PFSK-1 (cell line): Measurements from ENCODE around the gene EIF4E1B.

Source experiments
- FOXP2 ChIP-seq: optimal IDR thresholded peaks from 2 replicates; pipeline ENCODE3; 2011; ENCODE audit warnings: borderline replicate concordance, control low read depth, inconsistent platforms; ENCODE audit not compliant: insufficient read depth; ENCODE audit errors: extremely low read length, extremely low read depth
- POLR2AphosphoS5 ChIP-seq: IDR thresholded peaks from 2 replicates; pipeline ENCODE4 v1.6.1; 2012; ENCODE audit warnings: low read depth, mild to moderate bottlenecking, control low read depth, low read length, moderate library complexity
- SIN3A ChIP-seq: IDR thresholded peaks from 2 replicates; pipeline ENCODE4 v1.6.1; 2012; ENCODE audit warnings: mild to moderate bottlenecking, low read length, moderate library complexity, borderline replicate concordance; ENCODE audit not compliant: insufficient read depth
- TAF1 ChIP-seq: IDR thresholded peaks from 2 replicates; pipeline ENCODE4 v1.6.1; 2012; ENCODE audit warnings: low read length, control low read depth, borderline replicate concordance; ENCODE audit not compliant: insufficient read depth
- TF ChIP-seq, protein P1 (sequence below), 2 experiments: IDR thresholded peaks; 2 replicates each; pipeline versions ENCODE4 v1.6.1 to v1.8.0; 2011 to 2012; ENCODE audit warnings: low read depth in 2 of 2, low read length in 2 of 2, control low read depth in 1 of 2, inconsistent platforms in 1 of 2, mild to moderate bottlenecking in 1 of 2, moderate library complexity in 1 of 2; ENCODE audit not compliant: insufficient read depth in 1 of 2

Gene EIF4E1B

DNA sequence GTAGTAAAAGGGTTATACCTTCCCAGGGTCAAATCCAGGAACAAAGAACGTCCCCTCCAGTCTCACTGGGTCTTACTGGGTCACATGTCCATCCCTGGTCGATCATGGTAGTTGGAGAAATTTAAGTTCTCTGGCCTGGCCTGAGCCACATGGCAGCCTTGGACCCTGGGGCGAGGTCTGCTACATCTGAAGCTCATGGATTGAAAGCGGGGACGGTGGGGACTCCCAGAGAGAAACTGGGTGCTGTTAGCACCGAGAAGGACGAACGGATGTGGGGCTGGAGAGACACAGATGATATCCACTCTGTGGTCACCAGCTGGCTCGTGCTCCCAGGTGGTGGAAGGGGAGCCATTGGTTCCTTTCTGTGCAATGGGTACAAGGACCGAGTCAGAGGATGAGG, 63.7 kb downstream of the EIF4E1B start:
- TF ChIP-seq, protein P1, sequence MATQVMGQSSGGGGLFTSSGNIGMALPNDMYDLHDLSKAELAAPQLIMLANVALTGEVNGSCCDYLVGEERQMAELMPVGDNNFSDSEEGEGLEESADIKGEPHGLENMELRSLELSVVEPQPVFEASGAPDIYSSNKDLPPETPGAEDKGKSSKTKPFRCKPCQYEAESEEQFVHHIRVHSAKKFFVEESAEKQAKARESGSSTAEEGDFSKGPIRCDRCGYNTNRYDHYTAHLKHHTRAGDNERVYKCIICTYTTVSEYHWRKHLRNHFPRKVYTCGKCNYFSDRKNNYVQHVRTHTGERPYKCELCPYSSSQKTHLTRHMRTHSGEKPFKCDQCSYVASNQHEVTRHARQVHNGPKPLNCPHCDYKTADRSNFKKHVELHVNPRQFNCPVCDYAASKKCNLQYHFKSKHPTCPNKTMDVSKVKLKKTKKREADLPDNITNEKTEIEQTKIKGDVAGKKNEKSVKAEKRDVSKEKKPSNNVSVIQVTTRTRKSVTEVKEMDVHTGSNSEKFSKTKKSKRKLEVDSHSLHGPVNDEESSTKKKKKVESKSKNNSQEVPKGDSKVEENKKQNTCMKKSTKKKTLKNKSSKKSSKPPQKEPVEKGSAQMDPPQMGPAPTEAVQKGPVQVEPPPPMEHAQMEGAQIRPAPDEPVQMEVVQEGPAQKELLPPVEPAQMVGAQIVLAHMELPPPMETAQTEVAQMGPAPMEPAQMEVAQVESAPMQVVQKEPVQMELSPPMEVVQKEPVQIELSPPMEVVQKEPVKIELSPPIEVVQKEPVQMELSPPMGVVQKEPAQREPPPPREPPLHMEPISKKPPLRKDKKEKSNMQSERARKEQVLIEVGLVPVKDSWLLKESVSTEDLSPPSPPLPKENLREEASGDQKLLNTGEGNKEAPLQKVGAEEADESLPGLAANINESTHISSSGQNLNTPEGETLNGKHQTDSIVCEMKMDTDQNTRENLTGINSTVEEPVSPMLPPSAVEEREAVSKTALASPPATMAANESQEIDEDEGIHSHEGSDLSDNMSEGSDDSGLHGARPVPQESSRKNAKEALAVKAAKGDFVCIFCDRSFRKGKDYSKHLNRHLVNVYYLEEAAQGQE (IDR thresholded peaks at IDR 0.05; ENCODE audit: insufficient read depth in 1 of 2, low read depth in 2 of 2, low read length in 2 of 2): no peak
- TF ChIP-seq TAF1 (no peak), POLR2AphosphoS5 (no peak), FOXP2 (no peak), SIN3A (no peak)

GRCh38 chr5:176694631-176695030, 64.2 kb downstream of the EIF4E1B start:
- no peak for TF ChIP-seq FOXP2
- no peak for TF ChIP-seq SIN3A
- no peak for TF ChIP-seq TAF1
- TF ChIP-seq, protein P1 (IDR thresholded peaks at IDR 0.05; ENCODE audit: insufficient read depth in 1 of 2, low read depth in 2 of 2, low read length in 2 of 2): no peak
- TF ChIP-seq POLR2AphosphoS5: no peak

GRCh38 chr5:176695073-176695472, 64.6 kb downstream of the EIF4E1B start:
- TF ChIP-seq, protein P1 (IDR thresholded peaks at IDR 0.05; ENCODE audit: insufficient read depth in 1 of 2, low read depth in 2 of 2, low read length in 2 of 2): no peak
- TF ChIP-seq TAF1: no peak
- no peak for TF ChIP-seq POLR2AphosphoS5
- TF ChIP-seq FOXP2: no peak
- TF ChIP-seq SIN3A: no peak
